ENCODE results near the gene SPG7.

DNA sequence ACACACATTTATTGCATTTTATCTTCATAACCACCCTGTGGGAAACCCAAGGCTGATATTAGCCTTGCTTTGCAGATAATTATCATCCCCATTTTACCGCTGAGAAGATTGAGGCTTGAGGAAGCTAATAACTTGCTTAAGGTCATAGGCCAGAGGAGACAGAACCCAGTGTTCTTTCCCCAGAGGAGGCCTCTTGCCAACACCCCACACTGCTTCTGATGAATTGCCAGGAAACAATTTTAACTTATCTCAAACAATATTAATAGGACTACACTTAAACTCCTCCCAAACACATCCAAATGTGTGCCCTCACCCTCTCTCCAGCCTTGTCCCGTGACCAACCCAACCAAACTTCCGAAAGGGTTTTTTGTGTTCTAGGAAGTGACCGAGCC is 2.1 kb upstream of the SPG7 start:
- TF ChIP-seq CTCF (IDR thresholded peaks at IDR 0.05), result no peak
- TF ChIP-seq POLR2A (IDR thresholded peaks at IDR 0.05), result no peak
